MG63 (cell line): Measurements from ENCODE around the gene ATP6V1G3. TPM values are rescaled to one million over a fixed set of nuclear protein-coding genes. Genes with fewer than 3 reads are reported as not detected.
A peak's percentile ranks its signal among the peaks of the same experiment; 100 is the strongest.
"Not testable (repeated sequence)": the region's sequence is repeated elsewhere in the genome, so short reads cannot be mapped to it uniquely, and the experiment has no call there.

Source experiments
- DNase-seq: peaks from one replicate; pipeline ENCODE4 v3.0.0-alpha.2; 2020
- H3K27me3 ChIP-seq: fragments of 250-450 bp; sonication (Bioruptor Pico); 2 replicates; pipeline ENCODE4 v1.5.1; 2020; ENCODE audit warnings: mild to moderate bottlenecking, moderate library complexity
- H3K36me3 ChIP-seq: fragments of 250-450 bp; sonication (Bioruptor Pico); 2 replicates; pipeline ENCODE4 v1.5.1; 2020; ENCODE audit warnings: mild to moderate bottlenecking, moderate library complexity
- H3K4me3 ChIP-seq: fragments of 250-450 bp; sonication (Bioruptor Pico); 2 replicates; pipeline ENCODE4 v1.5.1; 2020; ENCODE audit warnings: mild to moderate bottlenecking, moderate library complexity
- H3K9me3 ChIP-seq: fragments of 250-450 bp; sonication (Bioruptor Pico); 2 replicates; pipeline ENCODE4 v1.5.1; 2020; ENCODE audit warnings: mild to moderate bottlenecking, moderate library complexity
- total RNA-seq: library from RNA; depleted of rRNA; stranded (reverse); fragments of >200 nt; shearing (Covaris generic); gene quantifications from 2 replicates; pipeline ENCODE4 v1.2.3, GENCODE V29; 2014; ENCODE audit warnings: low replicate concordance

The ATP6V1G3 gene
- total RNA-seq, 1 experiment from 2014 or later = 6.7 TPM

- Histone ChIP-seq H3K9me3 (no peaks in the 10 kb centered on the region), H3K4me3 (no peak overlapping the region), H3K27me3 (no peaks in the 10 kb centered on the region), H3K36me3 (no peaks in the 10 kb centered on the region)
- DNase-seq = no peak
These were observed 9.4 kb upstream of the ATP6V1G3 start for GRCh38 chr1:198549866-198550265.

GRCh38 chr1:198548890-198549289 lies 8.4 kb upstream of the ATP6V1G3 start:
- Histone ChIP-seq H3K36me3 (no peaks in the 10 kb centered on the region), H3K4me3 (no peak overlapping the region), H3K27me3 (no peaks in the 10 kb centered on the region), H3K9me3 (no peaks in the 10 kb centered on the region)
- DNase-seq = no peak

GRCh38 chr1:198545156-198545555 lies 4.7 kb upstream of the ATP6V1G3 start:
- H3K27me3 ChIP-seq = no peaks in the 10 kb centered on the region
- no peak overlapping the region for H3K4me3 ChIP-seq
- no peaks in the 10 kb centered on the region for H3K36me3 ChIP-seq
- H3K9me3 ChIP-seq = no peaks in the 10 kb centered on the region
- no peak for DNase-seq

- Histone ChIP-seq H3K4me3 (no peak overlapping the region), H3K9me3 (no peaks in the 10 kb centered on the region), H3K36me3 (no peaks in the 10 kb centered on the region), H3K27me3 (no peaks in the 10 kb centered on the region)
- no peak for DNase-seq
These were observed 3.8 kb upstream of the ATP6V1G3 start for GRCh38 chr1:198544265-198544664.

GRCh38 chr1:198543670-198544260 lies 3.3 kb upstream of the ATP6V1G3 start:
- H3K27me3 ChIP-seq = no peaks in the 10 kb centered on the region
- no peaks in the 10 kb centered on the region for H3K36me3 ChIP-seq
- no peak overlapping the region for H3K4me3 ChIP-seq
- H3K9me3 ChIP-seq = no peaks in the 10 kb centered on the region
- no peak for DNase-seq

- no peak for DNase-seq
- Histone ChIP-seq H3K4me3 (no peak overlapping the region), H3K36me3 (no peaks in the 10 kb centered on the region)
These were observed 2.2 kb upstream of the ATP6V1G3 start for GRCh38 chr1:198542632-198543031.

GRCh38 chr1:198541737-198542136 lies 1.3 kb upstream of the ATP6V1G3 start:
- Histone ChIP-seq H3K4me3 (no peak overlapping the region), H3K27me3 (no peaks in the 10 kb centered on the region), H3K9me3 (no peaks in the 10 kb centered on the region), H3K36me3 (no peaks in the 10 kb centered on the region)
- no peak for DNase-seq

More at GRCh38 chr1:198542632-198543031, 2.2 kb upstream of the ATP6V1G3 start:
- H3K9me3 ChIP-seq = no peaks in the 10 kb centered on the region
- no peaks in the 10 kb centered on the region for H3K27me3 ChIP-seq

GRCh38 chr1:198538579-198539364 lies 1.7 kb downstream of the ATP6V1G3 start:
- Histone ChIP-seq H3K9me3 (no peaks in the 10 kb centered on the region), H3K36me3 (no peaks in the 10 kb centered on the region), H3K27me3 (no peaks in the 10 kb centered on the region), H3K4me3 (no peak overlapping the region)
- DNase-seq = no peak

GRCh38 chr1:198535631-198536030 lies 4.8 kb downstream of the ATP6V1G3 start:
- H3K27me3 ChIP-seq = no peaks in the 10 kb centered on the region
- DNase-seq = no peak
- H3K9me3 ChIP-seq = no peaks in the 10 kb centered on the region
- no peaks in the 10 kb centered on the region for H3K36me3 ChIP-seq
- H3K4me3 ChIP-seq = no peak overlapping the region

GRCh38 chr1:198534548-198535418 lies 5.7 kb downstream of the ATP6V1G3 start:
- Histone ChIP-seq H3K36me3 (no peaks in the 10 kb centered on the region), H3K4me3 (no peak overlapping the region), H3K9me3 (no peaks in the 10 kb centered on the region), H3K27me3 (no peaks in the 10 kb centered on the region)
- no peak for DNase-seq

GRCh38 chr1:198531891-198532290 lies 8.6 kb downstream of the ATP6V1G3 start:
- Histone ChIP-seq H3K27me3 (no peaks in the 10 kb centered on the region), H3K9me3 (no peaks in the 10 kb centered on the region), H3K36me3 (no peaks in the 10 kb centered on the region; the same call in 1 of the 2 replicates), H3K4me3 (no peak overlapping the region)
- DNase-seq = no peak

- H3K36me3 ChIP-seq = peaks cover under 1% of the 10 kb centered on the region
- no peaks in the 10 kb centered on the region for H3K27me3 ChIP-seq
- no peak overlapping the region for H3K4me3 ChIP-seq
- no peak for DNase-seq
- no peaks in the 10 kb centered on the region for H3K9me3 ChIP-seq
These were observed 9.5 kb downstream of the ATP6V1G3 start for GRCh38 chr1:198530953-198531352.

GRCh38 chr1:198529414-198529813 lies 11.1 kb downstream of the ATP6V1G3 start:
- H3K9me3 ChIP-seq = no peaks in the 10 kb centered on the region
- H3K27me3 ChIP-seq = no peaks in the 10 kb centered on the region
- no peak overlapping the region for H3K4me3 ChIP-seq
- DNase-seq = no peak
- peaks cover 9% of the 10 kb centered on the region for H3K36me3 ChIP-seq

- H3K9me3 ChIP-seq = no peaks in the 10 kb centered on the region
- peaks cover 9% of the 10 kb centered on the region for H3K36me3 ChIP-seq
- H3K4me3 ChIP-seq = no peak overlapping the region
- H3K27me3 ChIP-seq = no peaks in the 10 kb centered on the region
- DNase-seq = peak; percentile 6
These were observed 12.1 kb downstream of the ATP6V1G3 start for GRCh38 chr1:198528364-198528763.

- Histone ChIP-seq H3K27me3 (no peaks in the 10 kb centered on the region), H3K9me3 (no peaks in the 10 kb centered on the region), H3K4me3 (no peak overlapping the region), H3K36me3 (peaks cover 9% of the 10 kb centered on the region)
- no peak for DNase-seq
These were observed 15.9 kb downstream of the ATP6V1G3 start for GRCh38 chr1:198524556-198524955.

- DNase-seq = peak; percentile 6
- not testable (repeated sequence) for H3K27me3 ChIP-seq, H3K36me3 ChIP-seq, H3K4me3 ChIP-seq, H3K9me3 ChIP-seq
These were observed 16.4 kb downstream of the ATP6V1G3 start for GRCh38 chr1:198524127-198524526.
